ENCODE data around the gene CBFB.
"Not testable (repeated sequence)": the region's sequence is repeated elsewhere in the genome, so short reads cannot be mapped to it uniquely, and the experiment has no call there.

The CBFB gene

GRCh38 chr16:67028696-67029253 lies at the start of gene CBFB:
Gene CBFB (plus strand): TSS chr16:67029149. CDS start chr16:67029408, 259 bp downstream.
- peak; percentile 82 to 95 (median 90) for DNase-seq

GRCh38 chr16:66983033-66983432 lies 45.9 kb upstream of the CBFB start:
- no peak for DNase-seq

GRCh38 chr16:66984892-66985311 lies 44.0 kb upstream of the CBFB start:
- peak; percentile 18 to 52 (median 38) for DNase-seq

GRCh38 chr16:66986559-66986958 lies 42.4 kb upstream of the CBFB start:
- no peak for DNase-seq

GRCh38 chr16:66988197-66988788 lies 40.7 kb upstream of the CBFB start, which contains the start of gene CES4A:
Gene CES4A (plus strand): TSS chr16:66988589. CDS start chr16:66988773, 184 bp downstream.
- DNase-seq, result no peak

- no peak for DNase-seq
Observed at GRCh38 chr16:66991545-66992077, 37.3 kb upstream of the CBFB start.

- not testable (repeated sequence) for DNase-seq
Observed at GRCh38 chr16:66993558-66993957, 35.4 kb upstream of the CBFB start.

GRCh38 chr16:66996324-66996982 lies 32.5 kb upstream of the CBFB start:
- no peak for DNase-seq

GRCh38 chr16:66996983-66997358 lies 32.0 kb upstream of the CBFB start:
- no peak for DNase-seq

GRCh38 chr16:67000384-67001351 lies 28.3 kb upstream of the CBFB start:
- DNase-seq, result peak; percentile 14 to 55 (median 20)

- no peak for DNase-seq
Observed at GRCh38 chr16:67001726-67002125, 27.2 kb upstream of the CBFB start.

- DNase-seq, result no peak
Observed at GRCh38 chr16:67006930-67007658, 21.9 kb upstream of the CBFB start.

- DNase-seq, result no peak
Observed at GRCh38 chr16:67009158-67009557, 19.8 kb upstream of the CBFB start.

- no peak for DNase-seq
Observed at GRCh38 chr16:67011274-67011673, 17.7 kb upstream of the CBFB start.

GRCh38 chr16:67013233-67013822 lies 15.6 kb upstream of the CBFB start:
- no peak for DNase-seq

- peak; percentile 32 to 57 (median 49) for DNase-seq
Observed at GRCh38 chr16:67013823-67014633, 14.9 kb upstream of the CBFB start.

- DNase-seq, result no peak
Observed at GRCh38 chr16:67014634-67015312, 14.2 kb upstream of the CBFB start.

GRCh38 chr16:67015313-67015731 lies 13.6 kb upstream of the CBFB start:
- no peak for DNase-seq

- no peak for DNase-seq
Observed at GRCh38 chr16:67016143-67016542, 12.8 kb upstream of the CBFB start.
